Stimulated activated CD8-positive, alpha-beta memory T cell treated with anti-CD3 and anti-CD28 coated beads, Interleukin-7, amount 100 ng/mL, for 24 hours (primary cell): ENCODE data around the gene USP30.
"Not testable (repeated sequence)": the region's sequence is repeated elsewhere in the genome, so short reads cannot be mapped to it uniquely, and the experiment has no call there.

Experiments used
- DNase-seq: peaks from one replicate; pipeline ENCODE4 v3.0.0-alpha.2; 2020; ENCODE audit warnings: low read depth

Gene USP30

GRCh38 chr12:109052414-109053323 lies at the start of gene USP30:
TSS of gene USP30 (plus strand) at chr12:109052576. CDS start at chr12:109052679, 103 bp downstream.
- peak; percentile 64 for DNase-seq

GRCh38 chr12:109004017-109004416 lies 48.4 kb upstream of the USP30 start:
- no peak for DNase-seq

GRCh38 chr12:109009766-109010165 lies 42.6 kb upstream of the USP30 start:
- no peak for DNase-seq

- no peak for DNase-seq
Observed at GRCh38 chr12:109010259-109010658, 42.1 kb upstream of the USP30 start.

- DNase-seq = no peak
Observed at GRCh38 chr12:109014984-109015765, 37.2 kb upstream of the USP30 start.

- no peak for DNase-seq
Observed at GRCh38 chr12:109016016-109016415, 36.4 kb upstream of the USP30 start.

GRCh38 chr12:109016978-109017377 lies 35.4 kb upstream of the USP30 start:
- no peak for DNase-seq

- DNase-seq = no peak
Observed at GRCh38 chr12:109018296-109018695, 34.1 kb upstream of the USP30 start.

GRCh38 chr12:109020146-109020795 lies 32.1 kb upstream of the USP30 start:
- no peak for DNase-seq

GRCh38 chr12:109020796-109021380 lies 31.5 kb upstream of the USP30 start, which contains the start of gene SVOP:
TSS of gene SVOP (minus strand) at chr12:109021068. CDS start at chr12:109020868, 200 bp downstream.
- DNase-seq = no peak

GRCh38 chr12:109027767-109028166 lies 24.6 kb upstream of the USP30 start:
- DNase-seq = no peak

- not testable (repeated sequence) for DNase-seq
Observed at GRCh38 chr12:109028624-109029023, 23.8 kb upstream of the USP30 start.

GRCh38 chr12:109029411-109029810 lies 23.0 kb upstream of the USP30 start:
- no peak for DNase-seq

GRCh38 chr12:109033239-109034196 lies 18.9 kb upstream of the USP30 start:
- DNase-seq = no peak

- no peak for DNase-seq
Observed at GRCh38 chr12:109036975-109037374, 15.4 kb upstream of the USP30 start.

GRCh38 chr12:109044241-109044640 lies 8.1 kb upstream of the USP30 start:
- no peak for DNase-seq

- DNase-seq = no peak
Observed at GRCh38 chr12:109047081-109047805, 5.1 kb upstream of the USP30 start.

- not testable (repeated sequence) for DNase-seq
Observed at GRCh38 chr12:109048706-109049105, 3.7 kb upstream of the USP30 start.

GRCh38 chr12:109049794-109050193 lies 2.6 kb upstream of the USP30 start:
- DNase-seq = not testable (repeated sequence)

GRCh38 chr12:109052097-109052413 lies 321 bp upstream of the USP30 start:
- no peak for DNase-seq
